Heart right ventricle (tissue), 16 donors: ENCODE results near the gene PRR14L. TPM values are rescaled to one million over a fixed set of nuclear protein-coding genes. Genes with fewer than 3 reads are reported as not detected.

Experiments used
- ATAC-seq, 8 donors: fragments of 200-7000 bp; cut with Tn5 transposase; one replicate each; pipeline ENCODE4 v1.9.1; 2020; ENCODE audit warnings: mild to moderate bottlenecking in 8 of 8, moderate library complexity in 8 of 8, moderate number of reproducible peaks in 1 of 8
- DNase-seq, 2 donors: peaks; one replicate each; pipeline ENCODE4 v3.0.0-alpha.2; 2020
- H3K27ac ChIP-seq, 10 donors: fragments of 200-600 bp; sonication (generic) in 2 of 10; one replicate each; pipeline versions ENCODE4 v1.5.0 to v1.8.0; 2020 to 2022; ENCODE audit warnings: mild to moderate bottlenecking in 3 of 10
- H3K27me3 ChIP-seq, 7 donors: fragments of 200-600 bp; one replicate each; pipeline ENCODE4 v1.8.0; 2021 to 2022; ENCODE audit warnings: mild to moderate bottlenecking in 2 of 7
- H3K36me3 ChIP-seq, 9 donors: fragments of 200-600 bp; sonication (generic) in 1 of 9; one replicate each; pipeline versions ENCODE4 v1.5.0 to v1.8.0; 2020 to 2022; ENCODE audit warnings: mild to moderate bottlenecking in 2 of 9
- H3K4me1 ChIP-seq, 9 donors: fragments of 200-600 bp; sonication (generic) in 1 of 9; one replicate each; pipeline versions ENCODE4 v1.5.0 to v1.8.0; 2020 to 2022; ENCODE audit warnings: mild to moderate bottlenecking in 4 of 9
- H3K4me3 ChIP-seq, 10 donors: fragments of 200-600 bp; sonication (generic) in 2 of 10; one replicate each; pipeline versions ENCODE4 v1.5.0 to v1.8.0; 2020 to 2022; ENCODE audit warnings: mild to moderate bottlenecking in 7 of 10, moderate library complexity in 2 of 10
- H3K9me3 ChIP-seq, 11 donors: fragments of 200-600 bp in 10 of 11; sonication (generic) in 2 of 11; one replicate each; pipeline versions ENCODE4 v1.5.0 to v1.8.0; 2013 to 2022; ENCODE audit warnings: mild to moderate bottlenecking in 2 of 11, control low read depth in 1 of 11, moderate library complexity in 1 of 11
- CTCF ChIP-seq, 9 donors: fragments of 200-600 bp; sonication (generic) in 2 of 9; IDR thresholded peaks; one replicate each; pipeline versions ENCODE4 v1.5.0 to v1.8.0; 2021 to 2022; ENCODE audit warnings: antibody characterized with exemption in 9 of 9, mild to moderate bottlenecking in 5 of 9, moderate library complexity in 1 of 9
- WGBS, 2 donors: extraction: QIAGEN DNeasy Blood & Tissue Kit; methylation state at CpG; one replicate each; pipeline ENCODE4 v1.1.7; 2013; ENCODE audit warnings: inconsistent platforms in 1 of 2; 5-methylcytosine and 5-hydroxymethylcytosine counted together
- intact Hi-C, 10 donors: fragments of 100-400 bp; cut with DNase I; formaldehyde crosslinking; loops; one replicate each; pipeline versions ENCODE4 v1.11.1 to v1.14.2; 2022
- polyA plus RNA-seq, 2 donors: library from polyadenylated mRNA; stranded (reverse); fragments of 200-250 nt; gene quantifications; one replicate each; pipeline ENCODE4 v1.2.3, GENCODE V29; 2013
- total RNA-seq, 10 donors: library from RNA; stranded (reverse); fragmentation: NEBNext Ultra II Directional in 3 of 10; extraction: Animal tissue kit (Norgen Biotek cat#: 25700) in 3 of 10; gene quantifications; one replicate each; pipeline versions ENCODE4 v1.2.1 to v1.2.4, GENCODE V29; 2021 to 2023
- donor health status: Arrhythmogenic right ventricular cardiomyopathy.
- donor health status: ischemic (EF 13 %, LVEDD 7.1; RV severe dilation, severe dysfunction).
- donor health status: healthy with polysubstance abuse.
- donor health status: DM: no; HTN: yes; CAD: no.
- donor health status: DM: no; HTN: no; CAD: no.
- donor health status: ischemic (EF 25% LVEDD 6.9; RV normal size, moderate dysfunction).
- donor health status: ischemic (EF 25% LVEDD 5.7; RV mildly dilated, moderate dysfunction).
- donor health status: healthy.
- donor health status: DM: yes; HTN: yes; CAD: no.
- donor health status: Ischemic cardiomyopathy.
- donor health status: ischemic (EF 35%, LVEDD 5.7; RV mildly dilated, moderate dysfunction).
- donor health status: nonischemic (EF 11% LVEDD 7.7; RV severe dilation, severe dysfunction).
- donor health status: DM: yes; HTN: yes; CAD: no.
- donor health status: PGD.
- donor health status: ischemic (EF 29% LVEDD 5.4; RV normal size, mild dysfunction).
- donor health status: nonischemic (EF 23%, LVEDD 6.1; RV moderate dilation, normal function).

The PRR14L gene
- total and polyA plus RNA-seq, 12 donors = 4.0 to 19.6 (median 17.0) TPM

GRCh38 chr22:31752096-31752847, 2.3 kb upstream of the PRR14L start:
- intact Hi-C loops = loop anchor here in 5 of 10 donors (5.0 to 10.0 kb wide), 4 partner anchors 87 to 530 kb away; partner anchors contain the start of gene PISD (in 4 of the 5)
- H3K4me1 ChIP-seq = peaks cover 9 to 73% (median 55%) of the 10 kb centered on the region in 9 donors

GRCh38 chr22:31750365-31751284, 693 bp upstream of the PRR14L start:
- no peak for DNase-seq
- 63 to 66% methylated on average over 16 of the region's 16 CpGs for WGBS, 2 donors
- H3K27me3 ChIP-seq = no peaks in the 10 kb centered on the region
- peaks cover 0 to 23% (median 0%) of the 10 kb centered on the region in 9 donors for H3K36me3 ChIP-seq
- no peaks in the 10 kb centered on the region for H3K9me3 ChIP-seq
- peak overlapping the region in 9 of 10 donors; percentile 61 to 98 (median 90) for H3K27ac ChIP-seq
- H3K4me3 ChIP-seq = peak overlapping the region in 9 of 10 donors; percentile 68 to 98 (median 91)
- no peak for ATAC-seq
- intact Hi-C loops = loop anchor here in 5 of 10 donors (5.0 to 10.0 kb wide), 4 partner anchors 86 to 528 kb away; partner anchors contain the start of gene PISD (in 4 of the 5)
- H3K4me1 ChIP-seq = peaks cover 9 to 68% (median 52%) of the 10 kb centered on the region in 9 donors
- no peak for TF ChIP-seq CTCF (IDR thresholded peaks at IDR 0.05)

More at GRCh38 chr22:31752096-31752847, 2.3 kb upstream of the PRR14L start:
- ATAC-seq (no peak), DNase-seq (no peak)
- no peaks in the 10 kb centered on the region for H3K9me3 ChIP-seq
- H3K27ac ChIP-seq = peak overlapping the region in 9 of 10 donors; percentile 92 to 98 (median 95)
- H3K4me3 ChIP-seq = peak overlapping the region in 2 of 10 donors; percentile 84
- no peaks in the 10 kb centered on the region for H3K27me3 ChIP-seq
- peaks cover 0 to 7% (median 0%) of the 10 kb centered on the region in 9 donors for H3K36me3 ChIP-seq
- 63 to 78% methylated on average over 7 of the region's 7 CpGs for WGBS, 2 donors
- no peak for TF ChIP-seq CTCF (IDR thresholded peaks at IDR 0.05)

GRCh38 chr22:31748490-31748889, 1.4 kb downstream of the PRR14L start:
- intact Hi-C loops = loop anchor here in 2 of 10 donors (10.0 kb wide), 2 partner anchors 74 to 196 kb away; partner anchors contain the start of gene YWHAH (in 1 of the 2)
- TF ChIP-seq CTCF (IDR thresholded peaks at IDR 0.05) = no peak
- 20 to 31% methylated on average over 2 of the region's 2 CpGs for WGBS, 2 donors
- no peaks in the 10 kb centered on the region for H3K27me3 ChIP-seq
- H3K27ac ChIP-seq = peak overlapping the region in 5 of 10 donors; percentile 21 to 98 (median 90)
- H3K36me3 ChIP-seq = peaks cover 0 to 35% (median 0%) of the 10 kb centered on the region in 9 donors
- ATAC-seq = no peak
- H3K4me1 ChIP-seq = peaks cover 6 to 53% (median 38%) of the 10 kb centered on the region in 9 donors
- H3K9me3 ChIP-seq = no peaks in the 10 kb centered on the region
- DNase-seq = no peak
- H3K4me3 ChIP-seq = peak overlapping the region in 8 of 10 donors; percentile 68 to 98 (median 90)

GRCh38 chr22:31747441-31747840, 2.5 kb downstream of the PRR14L start:
- ATAC-seq (no peak), DNase-seq (no peak)
- Histone ChIP-seq H3K4me1 (peaks cover 6 to 46% (median 30%) of the 10 kb centered on the region in 9 donors), H3K9me3 (no peaks in the 10 kb centered on the region), H3K4me3 (no peak overlapping the region), H3K27ac (no peak overlapping the region), H3K27me3 (no peaks in the 10 kb centered on the region), H3K36me3 (peaks cover 0 to 39% (median 0%) of the 10 kb centered on the region in 9 donors)
- TF ChIP-seq CTCF (IDR thresholded peaks at IDR 0.05) = no peak
- intact Hi-C loops = loop anchor here in 2 of 10 donors (10.0 kb wide), 2 partner anchors 73 to 197 kb away; partner anchors contain the start of gene YWHAH (in 1 of the 2)
- 69 to 74% methylated on average over 4 of the region's 4 CpGs for WGBS, 2 donors
